Measurements from ENCODE around the gene SLC29A3.

DNA sequence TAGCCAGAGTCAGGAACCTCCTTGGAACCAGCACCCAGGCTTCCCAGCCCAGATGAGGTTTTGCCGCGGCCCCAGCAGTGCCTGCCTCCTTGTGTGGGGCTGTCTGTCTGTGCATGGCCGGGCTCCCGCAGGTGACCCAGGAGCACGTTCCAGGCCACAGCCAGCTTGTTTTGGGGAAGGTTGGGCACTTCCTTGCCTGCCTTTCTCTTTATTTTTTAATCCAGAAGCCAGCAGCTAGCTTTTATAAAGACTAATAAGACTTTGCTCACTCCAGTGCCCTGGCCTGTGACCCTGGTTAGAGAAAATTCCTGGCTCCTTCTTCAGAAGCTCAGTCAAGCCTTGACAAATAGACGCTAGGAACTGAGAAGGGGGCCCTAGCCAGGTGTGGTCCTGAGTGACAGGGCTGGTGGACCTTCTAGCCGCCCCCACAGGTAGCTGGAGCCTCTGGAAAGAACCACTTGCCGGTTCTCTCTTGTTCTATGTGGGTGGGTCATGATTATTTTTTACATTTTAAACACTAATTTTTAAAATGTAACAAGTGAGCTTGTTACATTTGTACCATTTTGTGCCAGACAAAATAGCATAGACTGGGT, 837 bp downstream of the SLC29A3 start:
- TF ChIP-seq POLR2AphosphoS5 (IDR thresholded peaks at IDR 0.05) (no peak), EP300 (IDR thresholded peaks at IDR 0.05) (no peak)
- TF ChIP-seq, protein P1, sequence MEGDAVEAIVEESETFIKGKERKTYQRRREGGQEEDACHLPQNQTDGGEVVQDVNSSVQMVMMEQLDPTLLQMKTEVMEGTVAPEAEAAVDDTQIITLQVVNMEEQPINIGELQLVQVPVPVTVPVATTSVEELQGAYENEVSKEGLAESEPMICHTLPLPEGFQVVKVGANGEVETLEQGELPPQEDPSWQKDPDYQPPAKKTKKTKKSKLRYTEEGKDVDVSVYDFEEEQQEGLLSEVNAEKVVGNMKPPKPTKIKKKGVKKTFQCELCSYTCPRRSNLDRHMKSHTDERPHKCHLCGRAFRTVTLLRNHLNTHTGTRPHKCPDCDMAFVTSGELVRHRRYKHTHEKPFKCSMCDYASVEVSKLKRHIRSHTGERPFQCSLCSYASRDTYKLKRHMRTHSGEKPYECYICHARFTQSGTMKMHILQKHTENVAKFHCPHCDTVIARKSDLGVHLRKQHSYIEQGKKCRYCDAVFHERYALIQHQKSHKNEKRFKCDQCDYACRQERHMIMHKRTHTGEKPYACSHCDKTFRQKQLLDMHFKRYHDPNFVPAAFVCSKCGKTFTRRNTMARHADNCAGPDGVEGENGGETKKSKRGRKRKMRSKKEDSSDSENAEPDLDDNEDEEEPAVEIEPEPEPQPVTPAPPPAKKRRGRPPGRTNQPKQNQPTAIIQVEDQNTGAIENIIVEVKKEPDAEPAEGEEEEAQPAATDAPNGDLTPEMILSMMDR (IDR thresholded peaks at IDR 0.05), result no peak
